Right lobe of liver (tissue), 6 donors: ENCODE results near the gene MSANTD1. TPM values are rescaled to one million over a fixed set of nuclear protein-coding genes. Genes with fewer than 3 reads are reported as not detected.
A peak's percentile ranks its signal among the peaks of the same experiment; 100 is the strongest.

Experiments used
- ATAC-seq, 4 donors: fragments of 200-7000 bp; cut with Tn5 transposase; one replicate each; pipeline ENCODE4 v1.9.1; 2020; ENCODE audit warnings: mild to moderate bottlenecking in 4 of 4, moderate library complexity in 4 of 4
- DNase-seq, 3 donors: peaks; one replicate each; pipeline ENCODE4 v3.0.0-alpha.2; 2020
- H3K27ac ChIP-seq, 3 donors: fragments of 200-600 bp; one replicate each; pipeline ENCODE4 v1.8.0; 2022
- H3K27me3 ChIP-seq, 2 donors: fragments of 200-600 bp; one replicate each; pipeline ENCODE4 v1.8.0; 2022
- H3K36me3 ChIP-seq, 4 donors: fragments of 200-600 bp; sonication (generic) in 1 of 4; one replicate each; pipeline versions ENCODE4 v1.5.1 to v1.8.0; 2017 to 2022; ENCODE audit warnings: control low read depth in 1 of 4
- H3K4me1 ChIP-seq, 4 donors: fragments of 200-600 bp; sonication (generic) in 1 of 4; one replicate each; pipeline versions ENCODE4 v1.5.1 to v1.8.0; 2017 to 2022; ENCODE audit warnings: control low read depth in 1 of 4
- H3K4me3 ChIP-seq, 3 donors: fragments of 200-600 bp; one replicate each; pipeline ENCODE4 v1.8.0; 2022
- H3K9me3 ChIP-seq, 4 donors: fragments of 200-600 bp; sonication (generic) in 1 of 4; one replicate each; pipeline versions ENCODE4 v1.5.1 to v1.8.0; 2017 to 2022; ENCODE audit warnings: control low read depth in 1 of 4
- POLR2A ChIP-seq: fragments of 450-650 bp; IDR thresholded peaks from one replicate; pipeline ENCODE4 v1.6.1; 2017; ENCODE audit warnings: antibody characterized with exemption, mild to moderate bottlenecking
- WGBS: methylation state at CpG from one replicate; pipeline ENCODE4 v1.1.6; 2018; ENCODE audit warnings: low coverage, low lambda C conversion rate; ENCODE audit not compliant: insufficient coverage; ENCODE audit errors: missing lambda C conversion rate; 5-methylcytosine and 5-hydroxymethylcytosine counted together
- intact Hi-C, 2 donors: fragments of 100-400 bp; cut with DNase I; formaldehyde crosslinking; loops; one replicate each; pipeline versions ENCODE4 v1.11.2 to v1.14.1; 2022
- total RNA-seq, 6 experiments: library from RNA; depleted of rRNA in 2 of 6; stranded (reverse); fragments of >200 nt in 2 of 6; fragmentation: NEBNext Ultra II Directional in 3 of 6; extraction: Animal tissue kit (Norgen Biotek cat#: 25700) in 3 of 6; gene quantifications; one replicate each; pipeline versions ENCODE4 v1.1.0 to v1.2.4, GENCODE V29; 2016 to 2023
- TF ChIP-seq, protein P1 (sequence below), 4 donors: fragments of 200-600 bp in 3 of 4; fragments of 450-650 bp in 1 of 4; IDR thresholded peaks; one replicate each; pipeline versions ENCODE4 v1.5.1 to v1.8.0; 2016 to 2022; ENCODE audit warnings: antibody characterized with exemption in 4 of 4, mild to moderate bottlenecking in 2 of 4
- donor health status: DM: no; HTN: yes; CAD: no.
- donor health status: DM: no; HTN: no; CAD: no.
- donor health status: DM: no; HTN: no; CAD: no.
- donor health status: DM: no; HTN: yes; CAD: no.
- donor health status: DM: no; HTN: yes; CAD: no.

Gene MSANTD1
- total RNA-seq, 6 experiments from 2014 or later = 0.46 to 0.84 (median 0.64) TPM; not detected in 1

DNA sequence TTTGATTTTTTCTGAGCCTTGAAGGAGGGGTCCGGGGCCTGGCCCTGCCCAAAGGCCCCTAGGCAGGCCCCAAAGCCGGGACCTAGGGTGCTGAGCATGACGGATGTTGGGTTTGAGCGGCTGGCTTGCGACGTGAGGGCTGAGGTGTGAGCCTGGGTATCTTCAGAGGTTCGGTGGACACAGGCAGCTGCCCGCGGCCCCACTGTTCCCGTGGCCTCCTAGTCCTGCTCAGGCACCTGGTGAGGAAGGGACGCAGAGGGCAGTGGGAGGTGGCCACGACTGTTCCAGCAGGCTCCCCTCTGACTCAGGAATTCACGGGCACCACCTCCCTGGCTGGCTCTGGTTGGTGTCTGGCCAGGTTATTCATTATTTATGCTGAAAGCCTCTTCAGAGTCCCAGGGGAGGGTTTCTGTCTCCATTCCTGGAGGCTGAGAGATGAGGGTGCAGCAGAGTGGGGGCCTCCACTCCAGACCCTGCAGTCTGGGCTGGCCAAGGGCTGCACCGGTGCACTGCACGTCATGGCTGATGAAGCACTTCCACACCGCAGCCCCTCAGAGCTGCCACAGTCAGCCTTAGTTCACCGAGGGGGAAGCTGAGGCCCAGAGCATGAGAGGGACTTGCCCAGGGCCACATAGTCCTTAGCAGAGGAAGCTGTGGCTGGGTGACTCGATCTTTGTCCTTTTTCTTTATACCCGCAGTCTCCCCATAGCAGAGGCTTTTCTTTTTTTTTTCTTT is 2.2 kb downstream of the MSANTD1 start:
- Histone ChIP-seq H3K27ac (no peak overlapping the region), H3K27me3 (no peaks in the 10 kb centered on the region), H3K4me1 (no peaks in the 10 kb centered on the region), H3K9me3 (no peaks in the 10 kb centered on the region), H3K4me3 (no peak overlapping the region), H3K36me3 (no peaks in the 10 kb centered on the region)
- intact Hi-C loops = no loop called here
- no peak for TF ChIP-seq POLR2A
- TF ChIP-seq, protein P1, sequence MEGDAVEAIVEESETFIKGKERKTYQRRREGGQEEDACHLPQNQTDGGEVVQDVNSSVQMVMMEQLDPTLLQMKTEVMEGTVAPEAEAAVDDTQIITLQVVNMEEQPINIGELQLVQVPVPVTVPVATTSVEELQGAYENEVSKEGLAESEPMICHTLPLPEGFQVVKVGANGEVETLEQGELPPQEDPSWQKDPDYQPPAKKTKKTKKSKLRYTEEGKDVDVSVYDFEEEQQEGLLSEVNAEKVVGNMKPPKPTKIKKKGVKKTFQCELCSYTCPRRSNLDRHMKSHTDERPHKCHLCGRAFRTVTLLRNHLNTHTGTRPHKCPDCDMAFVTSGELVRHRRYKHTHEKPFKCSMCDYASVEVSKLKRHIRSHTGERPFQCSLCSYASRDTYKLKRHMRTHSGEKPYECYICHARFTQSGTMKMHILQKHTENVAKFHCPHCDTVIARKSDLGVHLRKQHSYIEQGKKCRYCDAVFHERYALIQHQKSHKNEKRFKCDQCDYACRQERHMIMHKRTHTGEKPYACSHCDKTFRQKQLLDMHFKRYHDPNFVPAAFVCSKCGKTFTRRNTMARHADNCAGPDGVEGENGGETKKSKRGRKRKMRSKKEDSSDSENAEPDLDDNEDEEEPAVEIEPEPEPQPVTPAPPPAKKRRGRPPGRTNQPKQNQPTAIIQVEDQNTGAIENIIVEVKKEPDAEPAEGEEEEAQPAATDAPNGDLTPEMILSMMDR (IDR thresholded peaks at IDR 0.05) = no peak
- WGBS = 89% methylated on average over 4 of the region's 19 CpGs
- ATAC-seq (no peak), DNase-seq (peak in 2 of 3 donors; percentile 14 to 44)

DNA sequence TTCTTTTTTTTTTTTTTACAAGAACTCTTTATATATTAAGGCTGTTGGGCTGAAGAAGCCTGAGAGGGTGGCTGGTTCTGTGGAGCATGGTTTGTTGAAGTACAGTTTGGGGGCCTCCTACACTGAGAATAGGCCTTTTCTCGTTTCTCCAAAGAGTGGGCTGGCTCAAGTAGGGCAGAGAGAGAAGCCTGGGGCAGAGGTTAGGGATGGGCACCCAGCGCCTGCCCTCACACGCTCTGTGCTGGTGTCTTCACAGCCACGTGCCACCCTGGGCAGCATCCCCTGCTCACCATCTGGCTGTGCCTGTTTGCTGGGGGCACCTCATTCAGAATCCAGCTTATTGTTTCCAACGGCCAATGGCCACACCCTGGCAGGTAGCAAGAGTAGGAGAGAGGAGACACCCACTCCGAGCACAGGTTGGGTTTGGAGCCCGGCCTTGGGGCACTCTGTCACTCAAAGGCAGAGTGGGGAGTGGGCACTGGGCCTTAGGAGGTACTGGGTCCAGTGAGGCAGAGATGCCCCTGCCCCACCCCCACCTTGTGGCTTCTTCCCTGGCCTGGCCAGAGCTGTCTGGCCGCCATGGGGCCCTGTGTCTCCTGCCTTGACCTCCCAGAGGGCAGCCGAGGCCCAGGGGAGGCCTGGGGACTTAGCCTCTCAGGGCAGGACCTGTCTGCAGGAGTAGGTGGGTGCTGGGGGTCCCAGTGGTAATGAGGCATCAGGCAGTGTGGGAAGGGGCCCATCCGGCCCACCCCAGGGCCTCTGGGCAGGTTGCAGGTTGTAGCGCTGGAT is 2.9 kb downstream of the MSANTD1 start:
- WGBS = 91% methylated on average over 6 of the region's 11 CpGs
- Histone ChIP-seq H3K4me1 (no peaks in the 10 kb centered on the region), H3K36me3 (no peaks in the 10 kb centered on the region), H3K27ac (no peak overlapping the region), H3K27me3 (no peaks in the 10 kb centered on the region), H3K4me3 (no peak overlapping the region), H3K9me3 (no peaks in the 10 kb centered on the region)
- TF ChIP-seq, protein P1 (IDR thresholded peaks at IDR 0.05) = no peak
- TF ChIP-seq POLR2A = no peak
- DNase-seq = peak; percentile 10 to 41 (median 37)
- intact Hi-C loops = no loop called here
- no peak for ATAC-seq

DNA sequence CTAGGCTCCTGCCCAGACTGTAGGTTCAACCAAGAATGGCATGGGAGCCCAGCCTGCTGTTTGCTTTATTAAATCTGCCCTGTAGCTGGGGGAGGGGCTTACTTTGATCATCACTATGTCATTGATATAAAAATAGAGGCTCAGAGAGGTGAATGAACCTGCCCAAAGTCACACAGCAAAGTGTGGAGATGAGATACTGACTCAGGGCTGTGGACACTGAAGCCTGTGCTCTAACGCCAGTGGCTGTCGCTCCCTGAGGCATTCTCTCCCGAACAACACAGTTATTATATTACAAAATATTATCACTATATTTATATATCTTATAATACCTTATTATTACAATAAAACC is 3.5 kb downstream of the MSANTD1 start:
- no peaks in the 10 kb centered on the region for H3K27me3 ChIP-seq
- TF ChIP-seq, protein P1 (IDR thresholded peaks at IDR 0.05) = no peak
- TF ChIP-seq POLR2A = no peak
- no peak for ATAC-seq
- 96% methylated on average over 3 of the region's 3 CpGs for WGBS
- no peak overlapping the region for H3K4me3 ChIP-seq
- peak in 2 of 3 donors; percentile 4 to 17 for DNase-seq
- no peak overlapping the region for H3K27ac ChIP-seq
- no peaks in the 10 kb centered on the region for H3K9me3 ChIP-seq
- intact Hi-C loops = no loop called here
- H3K4me1 ChIP-seq = no peaks in the 10 kb centered on the region
- no peaks in the 10 kb centered on the region for H3K36me3 ChIP-seq

DNA sequence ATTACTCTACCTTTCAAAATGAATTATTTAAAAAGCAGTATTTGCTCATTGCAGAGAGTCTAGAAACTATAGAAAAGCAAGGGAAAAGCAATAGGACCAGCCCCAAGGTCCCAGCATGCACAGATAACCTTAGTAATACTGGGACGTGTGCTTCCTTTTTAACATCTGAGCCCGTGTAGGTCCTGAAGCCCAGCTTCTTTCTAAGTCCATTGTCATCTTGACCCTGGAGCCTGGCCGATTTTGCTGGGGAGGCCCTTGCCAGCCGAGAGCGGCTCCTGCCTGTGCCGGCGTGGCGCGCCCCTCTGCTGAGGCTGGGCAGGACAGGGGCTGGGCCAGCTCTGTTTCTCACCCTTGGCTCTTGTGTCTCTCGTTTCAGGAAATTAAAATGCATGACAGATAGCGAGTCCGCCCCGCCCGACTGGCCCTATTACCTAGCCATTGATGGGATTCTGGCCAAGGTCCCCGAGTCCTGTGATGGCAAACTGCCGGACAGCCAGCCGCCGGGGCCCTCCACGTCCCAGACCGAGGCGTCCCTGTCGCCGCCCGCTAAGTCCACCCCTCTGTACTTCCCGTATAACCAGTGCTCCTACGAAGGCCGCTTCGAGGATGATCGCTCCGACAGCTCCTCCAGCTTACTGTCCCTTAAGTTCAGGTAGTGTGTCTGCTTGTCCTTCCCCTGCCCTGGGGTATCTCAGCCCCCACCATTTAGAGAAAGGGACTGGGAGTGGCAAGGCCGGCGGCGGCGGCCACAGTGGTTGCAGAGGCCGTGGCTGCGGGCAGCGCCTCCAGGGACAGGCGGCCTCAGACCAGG is 4.1 kb downstream of the MSANTD1 start:
- H3K27ac ChIP-seq = no peak overlapping the region
- 95% methylated on average over 27 of the region's 38 CpGs for WGBS
- H3K4me3 ChIP-seq = no peak overlapping the region
- H3K4me1 ChIP-seq = no peaks in the 10 kb centered on the region
- TF ChIP-seq POLR2A = no peak
- TF ChIP-seq, protein P1 (IDR thresholded peaks at IDR 0.05) = no peak
- intact Hi-C loops = no loop called here
- H3K27me3 ChIP-seq = no peaks in the 10 kb centered on the region
- peak; percentile 10 to 50 (median 31) for DNase-seq
- no peaks in the 10 kb centered on the region for H3K9me3 ChIP-seq
- H3K36me3 ChIP-seq = no peaks in the 10 kb centered on the region
- no peak for ATAC-seq
